Measurements from ENCODE around the gene OTP.

- TF ChIP-seq, protein P1, sequence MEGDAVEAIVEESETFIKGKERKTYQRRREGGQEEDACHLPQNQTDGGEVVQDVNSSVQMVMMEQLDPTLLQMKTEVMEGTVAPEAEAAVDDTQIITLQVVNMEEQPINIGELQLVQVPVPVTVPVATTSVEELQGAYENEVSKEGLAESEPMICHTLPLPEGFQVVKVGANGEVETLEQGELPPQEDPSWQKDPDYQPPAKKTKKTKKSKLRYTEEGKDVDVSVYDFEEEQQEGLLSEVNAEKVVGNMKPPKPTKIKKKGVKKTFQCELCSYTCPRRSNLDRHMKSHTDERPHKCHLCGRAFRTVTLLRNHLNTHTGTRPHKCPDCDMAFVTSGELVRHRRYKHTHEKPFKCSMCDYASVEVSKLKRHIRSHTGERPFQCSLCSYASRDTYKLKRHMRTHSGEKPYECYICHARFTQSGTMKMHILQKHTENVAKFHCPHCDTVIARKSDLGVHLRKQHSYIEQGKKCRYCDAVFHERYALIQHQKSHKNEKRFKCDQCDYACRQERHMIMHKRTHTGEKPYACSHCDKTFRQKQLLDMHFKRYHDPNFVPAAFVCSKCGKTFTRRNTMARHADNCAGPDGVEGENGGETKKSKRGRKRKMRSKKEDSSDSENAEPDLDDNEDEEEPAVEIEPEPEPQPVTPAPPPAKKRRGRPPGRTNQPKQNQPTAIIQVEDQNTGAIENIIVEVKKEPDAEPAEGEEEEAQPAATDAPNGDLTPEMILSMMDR (IDR thresholded peaks at IDR 0.05): no peak
- TF ChIP-seq POLR2A (IDR thresholded peaks at IDR 0.05): no peak
Observed at GRCh38 chr5:77645158-77645994, 6.9 kb upstream of the OTP start.

Data from lower leg skin (tissue), 3 donors.